Stimulated activated CD4-positive, alpha-beta T cell treated with anti-CD3 and anti-CD28 coated beads, Interleukin-2, amount 100 ng/mL, for 24 hours (primary cell): ENCODE results near the gene TP73.
"Not testable (repeated sequence)": the region's sequence is repeated elsewhere in the genome, so short reads cannot be mapped to it uniquely, and the experiment has no call there.

Experiments used
- DNase-seq, 2 donors: peaks; one replicate each; pipeline ENCODE4 v3.0.0-alpha.2; 2020

The TP73 gene

GRCh38 chr1:3618881-3619671, 33.2 kb upstream of the TP73 start:
- peak; percentile 75 to 83 for DNase-seq

GRCh38 chr1:3620708-3621107, 31.6 kb upstream of the TP73 start:
- no peak for DNase-seq

GRCh38 chr1:3621151-3621671, 31.1 kb upstream of the TP73 start:
- peak; percentile 18 to 29 for DNase-seq

- not testable (repeated sequence) for DNase-seq
Measured at GRCh38 chr1:3622102-3622501, 30.2 kb upstream of the TP73 start.

- no peak for DNase-seq
Measured at GRCh38 chr1:3623441-3624199, 28.7 kb upstream of the TP73 start.

GRCh38 chr1:3624200-3625136, 27.8 kb upstream of the TP73 start, which contains the start of gene TPRG1L:
TPRG1L (plus strand) TSS chr1:3625015; CDS start chr1:3625073, 58 bp downstream.
- DNase-seq, result peak; percentile 98 to 99

GRCh38 chr1:3625151-3625907, 27.0 kb upstream of the TP73 start:
- DNase-seq, result peak in 1 of 2 donors; percentile 18

- no peak for DNase-seq
Measured at GRCh38 chr1:3626025-3626424, 26.3 kb upstream of the TP73 start.

- no peak for DNase-seq
Measured at GRCh38 chr1:3627515-3628253, 24.6 kb upstream of the TP73 start.

GRCh38 chr1:3628445-3628844, 23.9 kb upstream of the TP73 start:
- no peak for DNase-seq

- no peak for DNase-seq
Measured at GRCh38 chr1:3629561-3630160, 22.7 kb upstream of the TP73 start.

- no peak for DNase-seq
Measured at GRCh38 chr1:3630161-3630611, 22.1 kb upstream of the TP73 start.

- no peak for DNase-seq
Measured at GRCh38 chr1:3630914-3631313, 21.4 kb upstream of the TP73 start.

- no peak for DNase-seq
Measured at GRCh38 chr1:3631320-3632260, 20.7 kb upstream of the TP73 start.

- DNase-seq, result no peak
Measured at GRCh38 chr1:3632298-3632697, 20.0 kb upstream of the TP73 start.

- no peak for DNase-seq
Measured at GRCh38 chr1:3632716-3633343, 19.5 kb upstream of the TP73 start.

GRCh38 chr1:3633344-3634058, 18.8 kb upstream of the TP73 start:
- no peak for DNase-seq
